HUES48 (cell line): ENCODE results near the gene FAM184B.

ENCODE experiments used
- H3K27ac ChIP-seq: one replicate; pipeline ENCODE4 v1.7.0; 2013; ENCODE audit warnings: low read depth, low read length, inconsistent platforms
- H3K27me3 ChIP-seq: 2 replicates; pipeline ENCODE4 v1.6.1; 2013; ENCODE audit warnings: mild to moderate bottlenecking, low read length; ENCODE audit not compliant: control insufficient read depth, insufficient read depth
- H3K36me3 ChIP-seq: 2 replicates; pipeline ENCODE4 v1.6.1; 2013; ENCODE audit warnings: low read length; ENCODE audit not compliant: control insufficient read depth, insufficient read depth
- H3K4me1 ChIP-seq: 2 replicates; pipeline ENCODE4 v1.6.1; 2013; ENCODE audit warnings: mild to moderate bottlenecking, low read length; ENCODE audit not compliant: control insufficient read depth, insufficient read depth
- H3K4me3 ChIP-seq: 2 replicates; pipeline ENCODE4 v1.5.1; 2013; ENCODE audit warnings: mild to moderate bottlenecking, low read depth, low read length
- H3K9ac ChIP-seq: 2 replicates; pipeline ENCODE4 v1.6.1; 2013; ENCODE audit warnings: mild to moderate bottlenecking, low read depth, low read length, moderate library complexity
- H3K9me3 ChIP-seq: 2 replicates; pipeline ENCODE4 v1.6.1; 2013; ENCODE audit warnings: low read length; ENCODE audit not compliant: control insufficient read depth, insufficient read depth

The FAM184B gene

GRCh38 chr4:17657849-17658248 is 123.6 kb downstream of the FAM184B start:
- Histone ChIP-seq H3K9ac (no peak overlapping the region), H3K9me3 (no peaks in the 10 kb centered on the region), H3K27ac (no peak overlapping the region), H3K36me3 (no peaks in the 10 kb centered on the region), H3K4me3 (no peak overlapping the region), H3K4me1 (no peaks in the 10 kb centered on the region), H3K27me3 (no peaks in the 10 kb centered on the region)

DNA sequence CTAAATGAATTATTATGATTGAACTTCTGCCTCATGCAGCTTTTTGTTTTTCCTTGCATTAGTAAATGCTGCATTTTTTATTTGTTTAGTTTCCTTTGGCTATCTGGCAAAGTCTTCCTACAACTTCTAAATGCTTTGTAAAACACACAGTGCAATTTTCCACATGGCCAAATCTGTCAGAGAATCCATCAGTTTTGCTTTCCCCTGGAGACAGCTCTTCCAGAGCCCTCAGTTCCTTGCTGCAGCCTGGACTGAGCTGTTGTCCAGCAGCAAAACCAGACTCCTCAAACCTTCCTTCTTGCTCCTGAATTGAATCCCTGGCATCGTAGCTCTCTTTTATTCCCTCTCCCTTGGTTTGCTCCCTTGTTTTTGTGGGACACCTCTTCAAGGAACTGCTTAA is 124.3 kb downstream of the FAM184B start:
- Histone ChIP-seq H3K36me3 (no peaks in the 10 kb centered on the region), H3K4me3 (no peak overlapping the region), H3K9ac (no peak overlapping the region), H3K4me1 (no peaks in the 10 kb centered on the region), H3K9me3 (no peaks in the 10 kb centered on the region), H3K27me3 (no peaks in the 10 kb centered on the region), H3K27ac (no peak overlapping the region)

DNA sequence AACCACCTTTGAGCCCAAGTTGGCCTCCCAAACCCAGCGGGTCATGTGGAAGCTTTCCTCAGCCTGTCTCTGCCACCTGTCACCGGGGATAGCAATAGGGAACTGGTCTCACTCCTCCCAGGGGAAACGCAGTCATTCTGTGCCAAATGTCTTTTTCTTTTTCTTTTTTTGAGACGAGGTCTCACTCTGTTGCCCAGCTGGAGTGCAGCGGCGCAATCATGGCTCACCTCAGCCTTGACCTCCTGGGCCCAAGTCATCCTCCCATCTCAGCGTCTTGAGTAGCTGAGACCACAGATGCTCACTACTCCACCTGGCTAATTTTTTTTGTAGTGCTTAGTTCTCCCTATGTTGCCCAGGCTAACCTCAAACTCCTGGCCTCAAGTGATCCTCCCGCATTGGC is 126.7 kb downstream of the FAM184B start:
- no peaks in the 10 kb centered on the region for H3K27me3 ChIP-seq
- no peaks in the 10 kb centered on the region for H3K36me3 ChIP-seq
- H3K4me3 ChIP-seq: no peak overlapping the region
- no peaks in the 10 kb centered on the region for H3K9me3 ChIP-seq
- no peak overlapping the region for H3K9ac ChIP-seq
- H3K4me1 ChIP-seq: no peaks in the 10 kb centered on the region
- H3K27ac ChIP-seq: no peak overlapping the region

GRCh38 chr4:17650406-17650805 is 131.0 kb downstream of the FAM184B start:
- Histone ChIP-seq H3K4me3 (no peak overlapping the region), H3K9me3 (no peaks in the 10 kb centered on the region), H3K9ac (no peak overlapping the region), H3K4me1 (no peaks in the 10 kb centered on the region), H3K27me3 (no peaks in the 10 kb centered on the region), H3K36me3 (no peaks in the 10 kb centered on the region), H3K27ac (no peak overlapping the region)

- H3K4me1 ChIP-seq: no peaks in the 10 kb centered on the region
- no peak overlapping the region for H3K4me3 ChIP-seq
- H3K9me3 ChIP-seq: no peaks in the 10 kb centered on the region
- no peaks in the 10 kb centered on the region for H3K36me3 ChIP-seq
- H3K27me3 ChIP-seq: peaks cover 2% of the 10 kb centered on the region; the same call in 1 of the 2 replicates
- no peak overlapping the region for H3K9ac ChIP-seq
- H3K27ac ChIP-seq: no peak overlapping the region
Measured at GRCh38 chr4:17647927-17648326, 133.5 kb downstream of the FAM184B start.

DNA sequence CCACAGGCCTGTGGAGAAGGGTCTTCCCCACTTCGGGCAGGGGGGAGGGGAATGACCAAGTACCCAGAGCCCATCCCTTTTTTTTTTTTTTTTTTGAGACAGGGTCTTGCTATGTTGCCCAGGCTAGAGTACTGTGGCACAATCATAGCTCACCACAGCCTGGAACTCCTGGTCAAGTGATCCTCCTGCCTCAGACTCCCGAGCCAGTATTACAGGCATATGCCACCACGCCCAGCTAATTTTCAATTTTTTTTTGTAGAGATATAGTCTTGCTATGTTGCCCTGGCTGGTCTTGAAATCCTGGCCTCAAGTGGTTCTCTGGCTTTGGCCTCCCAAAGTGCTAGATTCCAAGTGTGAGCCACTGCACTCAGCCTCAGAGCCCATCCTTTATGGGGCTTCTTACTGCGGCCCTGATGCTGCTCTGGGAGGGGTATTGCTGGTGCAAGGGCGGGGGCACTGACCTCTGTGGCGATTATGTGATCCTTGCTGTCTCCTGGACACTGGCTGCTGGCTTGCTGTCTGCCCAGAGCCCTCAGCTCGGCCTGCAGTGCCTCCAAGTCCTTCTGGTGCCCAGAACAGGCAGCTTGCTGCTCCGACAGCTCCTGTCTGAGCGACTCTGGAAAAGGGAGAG is 134.1 kb downstream of the FAM184B start:
- H3K9me3 ChIP-seq: no peaks in the 10 kb centered on the region
- no peaks in the 10 kb centered on the region for H3K4me1 ChIP-seq
- H3K27ac ChIP-seq: no peak overlapping the region
- H3K27me3 ChIP-seq: peaks cover 8% of the 10 kb centered on the region
- no peak overlapping the region for H3K9ac ChIP-seq
- no peaks in the 10 kb centered on the region for H3K36me3 ChIP-seq
- no peak overlapping the region for H3K4me3 ChIP-seq

DNA sequence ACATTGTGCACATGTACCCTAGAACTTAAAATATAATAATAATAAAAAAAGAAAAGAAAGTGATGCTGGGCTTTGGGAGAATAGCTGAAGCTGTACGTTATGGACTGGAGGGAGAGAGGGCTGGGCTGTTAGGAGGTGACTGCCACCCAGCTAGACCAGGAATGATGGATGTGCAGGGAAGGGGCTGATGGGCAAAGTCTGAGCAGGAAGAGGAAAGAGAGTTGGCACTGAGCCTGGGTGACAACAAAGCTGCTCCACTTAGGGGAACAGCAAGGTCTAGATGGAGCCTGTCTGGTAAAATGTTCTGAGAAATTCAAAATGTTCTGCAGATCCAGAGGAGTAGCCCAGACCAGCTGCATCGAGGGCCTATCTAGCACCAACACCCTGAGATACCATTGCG is 134.7 kb downstream of the FAM184B start:
- no peaks in the 10 kb centered on the region for H3K9me3 ChIP-seq
- no peak overlapping the region for H3K9ac ChIP-seq
- H3K27me3 ChIP-seq: peaks cover 10% of the 10 kb centered on the region
- H3K36me3 ChIP-seq: no peaks in the 10 kb centered on the region
- no peaks in the 10 kb centered on the region for H3K4me1 ChIP-seq
- H3K27ac ChIP-seq: no peak overlapping the region
- no peak overlapping the region for H3K4me3 ChIP-seq

- Histone ChIP-seq H3K27ac (no peak overlapping the region), H3K27me3 (peaks cover 10% of the 10 kb centered on the region), H3K9me3 (no peaks in the 10 kb centered on the region), H3K36me3 (no peaks in the 10 kb centered on the region), H3K4me1 (no peaks in the 10 kb centered on the region), H3K4me3 (peak overlapping the region; percentile 39), H3K9ac (no peak overlapping the region)
Measured at GRCh38 chr4:17642398-17642783, 139.0 kb downstream of the FAM184B start.

- H3K9me3 ChIP-seq: no peaks in the 10 kb centered on the region
- no peak overlapping the region for H3K9ac ChIP-seq
- no peak overlapping the region for H3K4me3 ChIP-seq
- H3K36me3 ChIP-seq: peaks cover 16% of the 10 kb centered on the region
- peaks cover 10% of the 10 kb centered on the region for H3K27me3 ChIP-seq
- H3K27ac ChIP-seq: no peak overlapping the region
- H3K4me1 ChIP-seq: no peaks in the 10 kb centered on the region
Measured at GRCh38 chr4:17639136-17639535, 142.3 kb downstream of the FAM184B start.

DNA sequence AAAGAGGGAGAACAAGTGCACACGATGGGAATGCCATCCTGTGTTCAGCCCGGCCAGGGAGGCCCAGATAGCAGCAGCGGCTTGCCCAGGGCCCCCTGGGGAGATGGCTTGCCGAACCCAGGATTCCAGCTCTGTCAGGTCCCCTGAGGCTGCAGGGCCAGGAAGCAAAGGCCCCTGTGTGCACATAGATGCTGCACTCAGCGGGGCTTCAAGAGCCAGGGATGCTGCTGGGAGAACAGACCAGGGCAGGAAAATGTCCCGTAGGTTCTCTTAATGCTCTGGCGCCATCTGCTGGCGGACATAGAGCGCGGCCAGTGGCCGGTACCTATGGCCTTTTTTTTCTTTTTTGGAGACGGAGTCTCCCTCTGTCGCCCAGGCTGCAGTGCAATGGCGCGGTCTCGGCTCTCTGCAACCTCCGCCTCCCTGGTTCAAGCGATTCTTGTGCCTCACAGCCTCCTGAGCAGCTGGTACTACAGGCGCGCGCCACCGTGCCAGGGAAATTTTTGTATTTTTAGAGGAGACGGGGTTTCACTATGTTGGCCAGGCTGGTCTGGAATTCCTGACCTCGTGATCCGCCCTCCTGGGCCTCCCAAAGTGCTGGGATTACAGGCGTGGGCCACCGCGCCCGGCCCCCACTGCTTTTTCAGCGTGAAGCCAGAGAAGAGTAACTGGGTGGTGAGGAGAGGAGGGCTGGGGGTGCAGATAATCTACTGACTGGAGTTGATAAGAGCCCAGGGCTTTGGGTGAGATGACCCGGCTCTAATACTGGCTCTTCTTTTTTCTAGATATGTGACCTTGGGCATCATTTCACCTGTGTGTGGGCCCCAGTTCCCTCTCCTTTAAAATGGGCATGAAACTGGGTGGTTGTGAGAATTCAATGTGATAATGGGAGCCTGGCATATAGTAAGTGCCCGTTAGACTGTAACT is 144.5 kb downstream of the FAM184B start:
- H3K27ac ChIP-seq: peak overlapping the region; percentile 69
- H3K9ac ChIP-seq: no peak overlapping the region
- peaks cover 3% of the 10 kb centered on the region; the same call in 1 of the 2 replicates for H3K4me1 ChIP-seq
- no peaks in the 10 kb centered on the region for H3K27me3 ChIP-seq
- H3K9me3 ChIP-seq: no peaks in the 10 kb centered on the region
- no peak overlapping the region for H3K4me3 ChIP-seq
- H3K36me3 ChIP-seq: peaks cover 37% of the 10 kb centered on the region

- Histone ChIP-seq H3K36me3 (peaks cover 44% of the 10 kb centered on the region), H3K9me3 (no peaks in the 10 kb centered on the region), H3K27me3 (no peaks in the 10 kb centered on the region), H3K4me3 (no peak overlapping the region), H3K27ac (peak overlapping the region; percentile 69), H3K4me1 (peaks cover 3% of the 10 kb centered on the region; the same call in 1 of the 2 replicates), H3K9ac (no peak overlapping the region)
Measured at GRCh38 chr4:17636341-17636695, 145.1 kb downstream of the FAM184B start.
